NT2/D1 (cell line): Measurements from ENCODE around the gene SLC25A53.
A peak's percentile ranks its signal among the peaks of the same experiment; 100 is the strongest.

ENCODE experiments used
- DNase-seq: peaks from one replicate; pipeline ENCODE4 v3.0.0-alpha.2; 2011; ENCODE audit warnings: low read depth, low spot score
- H3K27me3 ChIP-seq: 2 replicates; pipeline ENCODE4 v1.6.0; 2011; ENCODE audit warnings: mild to moderate bottlenecking; ENCODE audit not compliant: insufficient read length, insufficient read depth
- H3K36me3 ChIP-seq: 2 replicates; pipeline ENCODE4 v1.6.1; 2011; ENCODE audit warnings: mild to moderate bottlenecking, low read length, mixed read lengths; ENCODE audit not compliant: insufficient read depth, insufficient read length
- H3K4me1 ChIP-seq: 2 replicates; pipeline ENCODE4 v1.5.1; 2011; ENCODE audit not compliant: insufficient read depth, insufficient read length
- H3K4me3 ChIP-seq: 2 replicates; pipeline ENCODE4 v1.5.1; 2011; ENCODE audit warnings: low read depth; ENCODE audit not compliant: insufficient read length
- H3K9ac ChIP-seq: 2 replicates; pipeline ENCODE4 v1.6.0; 2011; ENCODE audit warnings: low read depth; ENCODE audit not compliant: insufficient read length
- H3K9me3 ChIP-seq: 2 replicates; pipeline ENCODE4 v1.5.1; 2011; ENCODE audit warnings: mild to moderate bottlenecking, low read length; ENCODE audit not compliant: insufficient read depth
- SUZ12 ChIP-seq: IDR thresholded peaks from 2 replicates; pipeline ENCODE4 v1.6.1; 2011; ENCODE audit not compliant: insufficient read length, insufficient read depth; ENCODE audit errors: extremely low read depth
- YY1 ChIP-seq: IDR thresholded peaks from 2 replicates; pipeline ENCODE4 v1.6.1; 2011; ENCODE audit not compliant: insufficient read length, insufficient read depth
- ZNF274 ChIP-seq: IDR thresholded peaks from 2 replicates; pipeline ENCODE4 v1.6.1; 2011; ENCODE audit warnings: mild to moderate bottlenecking, low read depth, low read length

SLC25A53 gene

GRCh38 chrX:104156630-104157529, at the start of gene SLC25A53:
Gene SLC25A53 (minus strand): TSS chrX:104157009. CDS start chrX:104105257, 51,752 bp downstream.
- Histone ChIP-seq H3K9me3 (no peaks in the 10 kb centered on the region), H3K9ac (peak within 1 kb of the TSS; percentile 89), H3K4me1 (no peaks in the 10 kb centered on the region), H3K36me3 (peaks cover 3% of the 10 kb centered on the region), H3K4me3 (peak within 1 kb of the TSS; percentile 63), H3K27me3 (no peaks in the 10 kb centered on the region)
- TF ChIP-seq ZNF274 (no peak), YY1 (peak; percentile 89)
- DNase-seq, result peak; percentile 68

- peaks cover 13% of the 10 kb centered on the region for H3K27me3 ChIP-seq
- H3K4me3 ChIP-seq, result no peak overlapping the region
- TF ChIP-seq YY1 (no peak), ZNF274 (no peak), SUZ12 (no peak)
- H3K9ac ChIP-seq, result no peak overlapping the region
- no peak for DNase-seq
- H3K4me1 ChIP-seq, result no peaks in the 10 kb centered on the region
- no peaks in the 10 kb centered on the region for H3K9me3 ChIP-seq
- H3K36me3 ChIP-seq, result no peaks in the 10 kb centered on the region
These were observed 48.7 kb upstream of the SLC25A53 start for GRCh38 chrX:104205548-104205947.

GRCh38 chrX:104195489-104196084, 38.8 kb upstream of the SLC25A53 start:
- no peak for DNase-seq
- Histone ChIP-seq H3K4me1 (no peaks in the 10 kb centered on the region), H3K4me3 (no peak overlapping the region), H3K9ac (no peak overlapping the region), H3K27me3 (no peaks in the 10 kb centered on the region), H3K9me3 (no peaks in the 10 kb centered on the region), H3K36me3 (peaks cover 27% of the 10 kb centered on the region)
- TF ChIP-seq ZNF274 (no peak), YY1 (no peak), SUZ12 (no peak)

- Histone ChIP-seq H3K4me3 (no peak overlapping the region), H3K4me1 (no peaks in the 10 kb centered on the region), H3K27me3 (no peaks in the 10 kb centered on the region), H3K36me3 (peaks cover 31% of the 10 kb centered on the region), H3K9me3 (no peaks in the 10 kb centered on the region), H3K9ac (no peak overlapping the region)
- TF ChIP-seq YY1, result no peak
- no peak for TF ChIP-seq ZNF274
- no peak for TF ChIP-seq SUZ12
- DNase-seq, result no peak
These were observed 38.2 kb upstream of the SLC25A53 start for GRCh38 chrX:104195013-104195412.

GRCh38 chrX:104193485-104193884, 36.7 kb upstream of the SLC25A53 start:
- Histone ChIP-seq H3K9ac (no peak overlapping the region), H3K36me3 (peaks cover 43% of the 10 kb centered on the region), H3K9me3 (no peaks in the 10 kb centered on the region), H3K4me3 (no peak overlapping the region), H3K27me3 (no peaks in the 10 kb centered on the region), H3K4me1 (no peaks in the 10 kb centered on the region)
- DNase-seq, result no peak
- TF ChIP-seq YY1 (no peak), SUZ12 (no peak), ZNF274 (no peak)

GRCh38 chrX:104189837-104190236, 33.0 kb upstream of the SLC25A53 start:
- Histone ChIP-seq H3K4me3 (no peak overlapping the region), H3K36me3 (peaks cover 60% of the 10 kb centered on the region), H3K27me3 (no peaks in the 10 kb centered on the region), H3K9ac (no peak overlapping the region), H3K4me1 (no peaks in the 10 kb centered on the region), H3K9me3 (no peaks in the 10 kb centered on the region)
- no peak for DNase-seq
- TF ChIP-seq SUZ12 (no peak), ZNF274 (no peak), YY1 (no peak)

GRCh38 chrX:104187931-104188330, 31.1 kb upstream of the SLC25A53 start:
- H3K36me3 ChIP-seq, result peaks cover 60% of the 10 kb centered on the region

More at GRCh38 chrX:104187931-104188330, 31.1 kb upstream of the SLC25A53 start:
- no peaks in the 10 kb centered on the region for H3K4me1 ChIP-seq
- DNase-seq, result no peak
- no peaks in the 10 kb centered on the region for H3K27me3 ChIP-seq
- TF ChIP-seq ZNF274 (no peak), YY1 (no peak)
- H3K9ac ChIP-seq, result no peak overlapping the region
- H3K4me3 ChIP-seq, result no peak overlapping the region
- H3K9me3 ChIP-seq, result no peaks in the 10 kb centered on the region
